Prostate gland (tissue), 2 donors: ENCODE results near the gene TCF12.

Experiments
- CTCF ChIP-seq, 4 experiments: fragments of 200-600 bp in 2 of 4; fragments of 450-650 bp in 2 of 4; sonication (generic) in 2 of 4; IDR thresholded peaks; 1 replicate in 3 of 4; 2 replicates in 1 of 4; pipeline ENCODE4 v1.5.1; 2016 to 2019; ENCODE audit warnings: antibody characterized with exemption in 4 of 4, mild to moderate bottlenecking in 2 of 4, moderate library complexity in 2 of 4
- POLR2A ChIP-seq: fragments of 450-650 bp; IDR thresholded peaks from one replicate; pipeline ENCODE4 v1.6.1; 2016; ENCODE audit warnings: antibody characterized with exemption, mild to moderate bottlenecking
- POLR2AphosphoS5 ChIP-seq: sonication (generic); formaldehyde crosslinking; IDR thresholded peaks from one replicate; pipeline ENCODE4 v1.6.1; 2017; ENCODE audit warnings: antibody characterized with exemption

DNA sequence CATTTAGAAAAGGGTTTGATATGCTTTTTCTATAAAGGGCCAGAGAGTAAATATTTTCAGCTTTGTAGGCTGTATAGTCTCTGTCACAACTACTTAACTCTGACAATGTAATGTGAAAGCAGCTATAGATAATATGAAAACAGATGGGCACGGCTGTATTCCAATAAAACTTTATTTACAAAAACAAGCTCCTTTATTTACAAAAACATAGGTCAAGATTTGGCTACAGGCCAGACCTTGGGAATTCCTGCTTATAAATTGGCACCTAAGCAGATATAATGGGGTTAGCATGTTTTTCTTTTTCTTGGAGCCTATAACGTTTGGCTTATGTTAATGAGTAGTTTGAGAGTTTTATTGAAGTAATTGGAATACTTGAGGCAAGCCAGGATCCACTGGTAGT, 338.5 kb downstream of the TCF12 start:
- TF ChIP-seq POLR2A (no peak), CTCF (IDR thresholded peaks at IDR 0.05) (no peak), POLR2AphosphoS5 (no peak)
